Stimulated activated CD8-positive, alpha-beta memory T cell treated with anti-CD3 and anti-CD28 coated beads, Interleukin-4, amount 100 ng/mL, for 1 hour (primary cell): ENCODE data around the gene TSPEAR.
"Not testable (repeated sequence)": the region's sequence is repeated elsewhere in the genome, so short reads cannot be mapped to it uniquely, and the experiment has no call there.

Experiments
- DNase-seq, 2 donors: peaks; one replicate each; pipeline ENCODE4 v3.0.0-alpha.2; 2020; ENCODE audit warnings: low read depth in 2 of 2, low spot score in 1 of 2

Gene TSPEAR

DNA sequence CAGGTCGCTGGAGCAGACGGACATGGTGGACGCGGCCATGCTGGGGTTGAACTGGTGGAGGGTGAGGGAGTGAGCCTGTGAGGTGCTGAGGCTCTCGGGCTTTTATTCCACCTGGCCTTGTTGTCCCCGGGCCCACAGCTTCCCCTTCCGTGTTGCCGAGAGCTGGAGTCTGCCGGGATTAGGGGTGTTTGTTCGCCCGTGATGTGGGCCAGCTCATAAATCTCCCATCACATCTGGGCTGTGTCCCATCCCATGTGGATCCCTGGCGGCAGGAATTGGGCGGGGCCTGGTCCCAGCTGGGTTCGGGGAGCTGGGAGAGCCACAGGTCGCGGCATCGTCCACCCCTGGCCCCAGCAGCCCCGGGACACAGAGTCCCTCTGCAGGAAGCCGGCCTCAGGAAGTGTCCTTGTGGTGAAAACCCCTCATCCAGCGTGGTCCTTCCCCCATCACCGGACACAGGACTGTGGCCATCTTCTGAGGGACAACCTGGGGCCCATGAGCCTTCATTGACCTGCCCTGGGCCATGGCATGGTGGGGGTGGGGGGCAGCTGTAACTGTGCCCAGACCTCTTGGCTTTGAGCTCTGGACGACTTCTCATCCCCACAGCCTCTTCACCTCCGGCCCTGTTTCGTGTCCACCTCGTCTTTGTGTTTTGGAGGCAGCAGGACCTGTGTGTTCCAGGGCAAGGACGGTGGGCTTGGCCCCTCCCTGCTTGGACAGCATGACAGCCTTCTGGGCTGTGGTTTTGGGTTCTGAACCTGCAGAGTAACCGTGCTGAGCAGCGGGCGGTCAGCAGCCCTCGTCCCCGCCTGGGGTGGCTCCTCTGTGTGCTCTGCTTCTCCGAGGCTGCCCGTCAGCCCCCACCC, 118.7 kb downstream of the TSPEAR start, which contains the start of gene KRTAP10-6:
TSS of gene KRTAP10-6 (minus strand) at position 60 of the 866 bp plus-strand sequence. CDS start at position 39, 21 bp downstream.
- DNase-seq, result no peak

- DNase-seq, result not testable (repeated sequence)
These were observed 119.6 kb downstream of the TSPEAR start for GRCh38 chr21:44591801-44592130.

GRCh38 chr21:44590897-44591800, 120.2 kb downstream of the TSPEAR start:
- DNase-seq, result not testable (repeated sequence)

DNA sequence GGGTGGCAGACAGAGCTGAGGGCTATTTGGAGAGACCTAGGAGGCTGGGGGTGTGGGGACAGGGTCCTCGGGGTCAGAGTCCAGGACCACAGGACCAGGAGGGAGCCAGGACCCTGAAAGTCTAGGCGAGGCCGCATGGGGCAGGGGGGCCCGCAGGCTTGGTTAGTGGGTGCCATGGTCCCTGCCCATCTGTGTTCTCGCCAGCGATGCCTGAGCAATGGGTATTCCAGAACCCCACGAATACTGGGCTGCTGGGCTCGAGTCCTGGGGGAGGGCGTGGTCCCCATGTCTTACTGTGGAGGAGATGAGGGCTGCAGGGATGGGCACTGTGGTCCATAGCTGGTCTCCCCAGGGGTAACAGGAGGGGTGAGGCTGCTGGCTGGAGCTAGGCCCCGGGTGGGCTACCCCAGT, 121.1 kb downstream of the TSPEAR start:
- no peak for DNase-seq

DNA sequence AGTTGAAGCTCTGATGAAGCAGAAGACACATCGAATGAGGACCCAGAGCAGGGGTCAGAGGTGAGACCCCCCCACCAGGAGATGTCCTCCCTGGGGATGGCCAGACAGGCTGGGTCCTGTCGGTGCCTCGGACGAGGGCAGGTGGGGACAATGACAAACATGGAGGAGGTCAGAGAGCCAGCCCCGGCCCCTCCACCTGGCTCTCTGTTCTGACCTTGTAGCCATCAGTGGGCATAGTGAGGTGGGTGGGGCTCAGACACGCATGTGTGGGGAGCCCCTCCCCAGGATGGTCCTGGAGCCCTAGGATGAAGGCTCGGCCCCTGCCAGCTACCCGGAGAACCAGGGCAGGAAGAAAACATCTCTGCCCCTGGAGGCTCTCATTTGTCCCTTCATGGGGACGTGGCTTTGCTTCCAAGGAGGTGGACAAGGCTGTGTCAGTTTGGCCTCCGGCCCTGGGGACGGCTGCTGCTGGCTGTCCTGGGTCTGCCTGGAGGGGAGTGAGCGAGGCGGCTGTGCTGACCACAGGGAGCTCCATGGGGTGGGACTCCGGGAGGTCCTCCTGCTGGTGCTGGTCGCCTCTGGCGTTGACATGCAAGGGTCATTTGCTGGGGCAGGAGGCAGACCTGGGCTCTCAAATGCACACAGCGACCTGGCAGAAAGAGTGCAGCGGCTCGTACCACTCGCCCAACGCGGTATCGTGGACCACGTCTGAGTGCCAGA, 121.6 kb downstream of the TSPEAR start:
- no peak for DNase-seq

DNA sequence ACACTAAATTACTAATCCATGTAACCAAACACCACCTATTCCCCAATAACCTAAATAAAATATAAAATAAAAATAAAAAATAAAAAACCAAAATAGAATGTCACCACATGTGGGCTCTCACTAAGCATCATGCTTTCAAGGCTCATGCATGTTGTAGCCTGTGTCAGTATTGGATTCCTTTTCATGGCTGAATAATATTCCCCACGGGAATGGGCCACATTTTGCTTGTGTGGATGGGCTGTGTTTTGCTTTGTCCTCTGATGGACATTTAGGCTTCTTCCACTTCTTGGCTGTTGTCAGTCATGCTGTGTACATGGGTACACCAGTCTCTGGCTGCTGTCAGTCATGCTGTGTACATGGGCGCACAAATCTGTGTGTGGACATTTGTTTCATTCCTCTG, 122.3 kb downstream of the TSPEAR start:
- no peak for DNase-seq

- DNase-seq, result no peak
These were observed 125.5 kb downstream of the TSPEAR start for GRCh38 chr21:44585892-44586291.

- no peak for DNase-seq
These were observed 127.6 kb downstream of the TSPEAR start for GRCh38 chr21:44583800-44584147.

- DNase-seq, result no peak
These were observed 128.1 kb downstream of the TSPEAR start for GRCh38 chr21:44583089-44583799.

DNA sequence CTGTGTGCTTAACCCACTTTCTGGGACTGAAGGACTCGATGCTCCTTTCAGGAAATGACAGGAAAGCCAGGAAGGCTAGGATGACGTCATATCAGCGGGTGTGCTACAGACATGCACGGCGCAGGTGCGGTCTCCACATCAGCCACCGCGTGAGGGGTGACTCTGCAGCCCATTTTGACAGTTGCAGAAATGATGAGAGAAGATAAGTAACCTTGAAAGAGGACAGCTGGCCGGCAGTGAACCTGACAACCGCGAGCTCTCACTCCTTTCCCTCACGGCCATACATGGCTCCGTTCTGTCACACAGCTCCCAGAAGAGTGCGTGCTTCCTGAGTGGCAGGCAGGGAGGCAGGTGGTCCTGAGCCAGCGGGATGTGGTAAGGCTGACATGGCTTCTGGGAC, 129.3 kb downstream of the TSPEAR start:
- no peak for DNase-seq

DNA sequence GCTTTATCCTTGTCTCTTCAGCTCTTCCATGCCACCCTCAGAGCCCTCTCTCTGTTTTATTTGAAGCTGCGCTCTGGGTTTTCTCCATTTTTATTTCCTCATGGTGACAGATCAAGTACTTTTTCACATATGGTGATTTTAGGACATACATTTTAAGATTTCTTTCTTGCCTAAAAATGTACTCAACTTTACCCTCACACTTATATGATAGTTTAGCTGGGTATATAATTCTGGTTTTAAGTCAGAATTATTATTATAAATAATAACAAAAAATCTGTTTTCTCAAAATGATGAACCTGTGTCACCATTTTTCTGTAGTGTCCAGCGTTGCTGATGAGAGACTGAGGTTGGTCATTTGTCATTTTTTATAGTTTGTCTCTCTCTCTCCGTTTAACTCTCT, 130.2 kb downstream of the TSPEAR start:
- no peak for DNase-seq

GRCh38 chr21:44580231-44580821, 131.0 kb downstream of the TSPEAR start, which contains the start of gene KRTAP10-5:
TSS of gene KRTAP10-5 (minus strand) at chr21:44580604. CDS start at chr21:44580578, 26 bp downstream.
- not testable (repeated sequence) for DNase-seq

- DNase-seq, result no peak
These were observed 131.6 kb downstream of the TSPEAR start for GRCh38 chr21:44579833-44580144.

DNA sequence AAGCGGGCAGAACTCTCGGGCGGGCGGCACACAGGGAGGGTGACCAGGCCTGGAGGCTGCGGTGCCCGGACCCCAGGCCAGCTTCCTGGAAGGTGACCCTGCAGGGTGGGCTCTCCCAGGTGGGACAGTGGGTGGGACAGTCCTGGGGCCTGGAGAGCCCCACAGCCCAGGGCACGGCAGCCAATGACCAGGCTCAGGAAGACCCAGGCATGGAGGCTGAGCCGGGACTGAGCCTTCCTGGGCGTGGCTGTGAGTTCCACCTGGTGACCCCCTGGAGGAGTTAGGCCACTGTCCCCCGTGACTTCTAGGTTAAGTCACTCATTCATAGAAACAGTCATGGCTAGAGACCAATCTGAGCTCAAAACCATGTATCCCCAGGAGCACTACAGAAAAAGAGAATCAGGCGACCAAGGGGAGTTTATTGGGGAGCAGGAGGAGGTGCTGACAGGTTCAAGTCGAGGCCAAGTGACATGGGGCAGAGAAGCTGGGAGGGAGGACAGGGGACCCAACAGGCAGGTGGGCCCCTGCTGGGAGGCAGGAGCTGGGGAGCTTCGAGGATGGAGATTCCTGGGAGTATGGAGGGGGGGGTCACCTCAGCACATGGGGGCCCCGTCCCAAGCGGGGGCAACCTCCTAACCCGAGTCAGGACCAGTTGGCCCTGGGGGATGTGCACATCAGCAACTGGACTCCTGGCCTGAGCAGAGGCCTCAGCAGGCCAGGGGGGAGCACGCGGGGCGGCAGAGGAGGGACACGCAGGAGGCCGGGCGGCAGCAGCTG, 132.1 kb downstream of the TSPEAR start:
- DNase-seq, result no peak

DNA sequence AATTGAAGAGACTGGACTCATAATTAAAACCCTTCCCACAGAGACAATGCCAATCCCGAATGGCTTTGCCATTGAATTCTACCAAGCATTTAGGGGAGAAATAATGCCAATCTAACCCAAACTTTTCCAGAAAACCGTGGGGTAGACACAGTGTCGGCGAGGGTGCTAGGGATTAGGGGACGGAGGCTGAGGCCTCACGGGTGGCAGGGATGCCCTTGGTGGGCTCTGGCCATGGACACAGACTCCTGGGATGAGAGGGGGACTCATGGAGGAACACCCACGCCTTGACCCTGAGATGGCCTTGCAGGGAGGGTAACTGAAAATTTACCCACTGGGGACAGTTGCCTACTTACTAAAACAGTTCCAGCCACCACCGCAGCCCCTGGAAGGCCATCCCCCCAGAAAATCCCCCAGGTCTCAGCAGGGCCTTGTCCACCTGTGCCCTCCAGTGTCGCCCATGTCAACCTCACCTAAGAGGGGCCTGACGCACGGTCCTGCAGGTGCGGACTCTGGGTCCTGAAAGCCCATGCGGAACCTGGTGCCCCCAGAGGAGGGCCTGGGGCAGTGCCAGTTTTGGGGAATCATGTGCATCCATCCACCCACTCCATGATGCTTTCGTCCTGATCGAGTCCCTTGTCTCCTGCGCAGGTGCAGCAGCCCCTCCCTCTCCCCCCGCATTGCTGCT, 132.9 kb downstream of the TSPEAR start:
- no peak for DNase-seq

DNA sequence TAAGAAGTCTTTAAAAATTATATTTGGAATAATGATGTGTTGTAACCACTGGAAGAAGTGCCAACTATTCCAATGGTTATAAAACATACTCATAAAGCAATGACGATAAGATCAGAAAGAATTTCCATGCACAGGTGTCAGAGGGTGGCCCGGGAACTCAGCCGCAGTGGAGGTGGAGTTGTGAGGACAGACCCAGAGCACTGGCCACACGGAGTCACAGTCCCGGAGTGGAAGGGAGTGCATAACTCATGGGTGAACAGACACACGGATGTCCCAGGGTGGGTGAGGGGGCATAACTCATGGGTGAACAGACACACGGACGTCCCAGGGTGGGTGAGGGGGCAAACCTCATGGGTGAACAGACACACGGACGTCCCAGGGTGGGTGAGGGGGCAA, 135.3 kb downstream of the TSPEAR start:
- DNase-seq, result no peak

GRCh38 chr21:44575307-44576024, 135.9 kb downstream of the TSPEAR start:
- no peak for DNase-seq
